Activated CD4-positive, CD25-positive, alpha-beta regulatory T cell (primary cell): ENCODE results near the gene ERGIC3.
A peak's percentile ranks its signal among the peaks of the same experiment; 100 is the strongest.
"Not testable (repeated sequence)": the region's sequence is repeated elsewhere in the genome, so short reads cannot be mapped to it uniquely, and the experiment has no call there.

Experiments
- DNase-seq, 4 experiments: peaks; one replicate each; lab custom pipeline; 2025; lab: John Stamatoyannopoulos, UW

Gene ERGIC3

DNA sequence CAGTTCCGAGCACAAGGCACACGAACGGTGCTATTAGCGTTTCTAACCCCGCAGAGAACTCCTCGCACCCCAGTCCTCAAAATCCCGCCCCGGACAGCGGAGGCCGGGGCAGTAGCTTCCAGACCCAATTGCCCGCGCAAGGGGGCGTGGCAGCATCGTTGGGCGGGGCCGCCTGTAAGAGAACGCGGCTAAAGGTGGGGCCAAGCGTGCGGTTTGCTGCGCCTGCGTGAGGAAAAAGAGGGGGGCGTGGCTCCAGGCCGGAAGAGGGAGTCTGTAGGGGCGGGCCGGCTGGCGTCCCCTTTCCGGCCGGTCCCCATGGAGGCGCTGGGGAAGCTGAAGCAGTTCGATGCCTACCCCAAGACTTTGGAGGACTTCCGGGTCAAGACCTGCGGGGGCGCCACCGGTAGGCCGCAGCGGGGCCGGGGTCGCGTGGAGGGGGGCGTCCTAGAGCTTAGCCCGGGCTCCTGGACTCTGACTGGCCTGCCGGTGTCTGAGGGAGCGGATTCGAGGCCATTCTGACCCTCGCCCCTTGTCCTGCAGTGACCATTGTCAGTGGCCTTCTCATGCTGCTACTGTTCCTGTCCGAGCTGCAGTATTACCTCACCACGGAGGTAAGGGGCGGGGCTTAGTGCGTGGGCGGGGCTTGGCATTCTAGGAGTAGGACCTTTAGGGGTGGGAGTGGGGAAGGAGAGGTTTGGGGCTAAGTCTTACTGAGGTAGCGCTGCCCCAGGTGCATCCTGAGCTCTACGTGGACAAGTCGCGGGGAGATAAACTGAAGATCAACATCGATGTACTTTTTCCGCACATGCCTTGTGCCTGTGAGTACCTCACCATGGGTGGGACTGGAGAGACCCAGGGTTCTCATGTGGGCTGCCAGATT lies at the start of gene ERGIC3:
Gene ERGIC3 (plus strand): TSS at position 296 of the 880 bp plus-strand sequence. CDS start 20 bp downstream, at position 316.
- peak; percentile 91 to 95 (median 94) for DNase-seq

DNA sequence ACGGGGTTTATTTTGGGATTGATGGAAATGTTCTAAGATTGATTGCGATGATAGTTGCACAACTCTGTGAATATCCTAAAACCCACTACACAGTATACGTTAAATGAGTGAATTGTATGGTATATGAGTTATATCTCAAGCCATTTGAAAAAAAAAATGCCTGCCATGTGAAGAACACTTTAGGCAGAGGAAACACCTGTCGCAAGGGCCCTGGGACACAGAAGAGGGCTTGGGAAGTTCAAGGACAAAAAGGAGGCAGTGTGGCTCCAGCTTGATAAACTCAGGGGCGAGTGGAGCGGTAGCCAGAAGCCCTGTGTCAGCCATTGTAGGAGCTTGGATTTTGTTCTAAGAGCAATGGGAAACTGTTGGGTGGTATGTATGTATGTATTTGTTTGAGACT lies 49.5 kb upstream of the ERGIC3 start:
- DNase-seq = no peak

DNA sequence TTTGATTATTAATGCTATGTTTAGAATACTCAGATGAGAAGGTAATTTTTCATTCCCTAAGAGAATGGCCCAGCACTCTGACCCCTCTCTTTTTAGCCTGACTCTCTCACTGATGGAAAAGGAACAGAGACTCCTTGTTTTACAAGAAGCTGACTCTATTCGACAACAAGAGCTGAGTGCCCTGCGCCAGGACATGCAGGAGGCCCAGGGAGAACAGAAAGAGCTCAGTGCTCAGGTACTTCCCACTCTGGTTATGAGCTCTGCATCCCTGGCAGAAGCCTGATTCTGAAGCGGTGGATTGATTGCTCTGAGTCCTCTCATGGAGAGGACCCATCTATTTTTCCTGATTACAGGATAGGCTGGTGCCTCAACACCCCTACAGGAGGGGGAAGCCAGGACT lies 45.4 kb upstream of the ERGIC3 start:
- DNase-seq = no peak

DNA sequence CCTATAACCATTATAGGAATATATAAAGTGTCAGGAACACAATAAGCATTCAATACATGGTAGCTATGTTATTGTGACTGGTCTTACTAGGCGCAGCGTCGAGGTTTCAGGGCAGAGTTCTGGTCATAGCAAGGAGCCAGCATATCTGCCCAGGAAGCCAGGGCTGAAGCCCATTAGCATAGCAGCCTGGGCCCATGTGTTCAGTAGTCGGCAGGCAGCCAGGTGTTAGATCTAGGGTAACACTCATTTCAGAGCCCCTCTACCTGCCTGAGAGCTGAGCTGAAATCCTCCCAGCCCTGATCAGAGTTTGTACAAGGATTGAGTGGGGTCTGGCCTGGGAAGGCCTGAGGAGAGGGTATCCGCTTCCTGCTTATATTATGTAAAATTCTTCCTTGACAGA lies 44.6 kb upstream of the ERGIC3 start:
- DNase-seq = no peak

DNA sequence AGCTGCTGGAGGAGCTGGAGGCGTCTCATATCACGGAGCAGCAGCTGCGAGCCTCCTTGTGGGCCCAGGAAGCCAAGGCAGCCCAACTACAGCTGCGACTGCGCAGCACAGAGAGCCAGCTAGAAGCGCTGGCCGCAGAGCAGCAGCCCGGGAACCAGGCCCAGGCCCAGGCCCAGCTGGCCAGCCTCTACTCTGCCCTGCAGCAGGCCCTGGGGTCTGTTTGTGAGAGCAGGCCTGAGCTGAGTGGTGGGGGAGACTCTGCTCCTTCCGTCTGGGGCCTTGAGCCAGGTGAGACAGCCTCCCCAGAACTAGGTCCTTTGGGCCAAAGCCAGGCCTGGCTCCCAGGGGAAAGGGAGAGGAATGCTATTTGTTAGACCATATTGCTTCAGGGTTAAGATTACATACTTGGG lies 44.1 kb upstream of the ERGIC3 start:
- no peak for DNase-seq

DNA sequence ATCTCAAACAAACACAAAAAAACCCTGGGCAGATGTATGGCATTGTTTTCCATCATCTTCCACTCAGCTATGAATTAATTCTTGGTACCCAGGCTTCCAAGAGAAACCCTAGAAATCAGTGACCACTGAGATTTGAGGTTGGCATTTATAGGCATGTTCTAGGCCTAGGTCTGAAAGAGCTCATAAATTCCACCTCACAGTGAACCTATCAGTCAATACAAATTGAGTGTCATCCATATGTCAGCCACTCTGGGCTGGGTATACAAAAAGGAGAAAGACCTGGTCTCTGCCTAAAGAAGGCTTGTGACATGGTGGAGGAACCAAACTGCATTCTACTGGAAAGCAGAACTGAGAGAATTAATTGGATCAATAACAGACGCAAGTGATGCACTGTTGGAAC lies 42.6 kb upstream of the ERGIC3 start:
- DNase-seq = no peak

DNA sequence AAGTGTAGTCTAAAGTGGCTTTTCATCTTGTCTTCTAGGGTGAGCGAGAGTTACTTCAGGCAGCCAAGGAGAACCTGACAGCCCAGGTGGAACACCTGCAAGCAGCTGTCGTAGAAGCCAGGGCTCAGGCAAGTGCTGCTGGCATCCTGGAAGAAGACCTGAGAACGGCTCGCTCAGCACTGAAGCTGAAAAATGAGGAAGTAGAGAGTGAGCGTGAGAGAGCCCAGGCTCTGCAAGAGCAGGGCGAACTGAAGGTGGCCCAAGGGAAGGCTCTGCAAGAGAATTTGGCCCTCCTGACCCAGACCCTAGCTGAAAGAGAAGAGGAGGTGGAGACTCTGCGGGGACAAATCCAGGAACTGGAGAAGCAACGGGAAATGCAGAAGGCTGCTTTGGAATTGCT lies 39.5 kb upstream of the ERGIC3 start:
- no peak for DNase-seq

DNA sequence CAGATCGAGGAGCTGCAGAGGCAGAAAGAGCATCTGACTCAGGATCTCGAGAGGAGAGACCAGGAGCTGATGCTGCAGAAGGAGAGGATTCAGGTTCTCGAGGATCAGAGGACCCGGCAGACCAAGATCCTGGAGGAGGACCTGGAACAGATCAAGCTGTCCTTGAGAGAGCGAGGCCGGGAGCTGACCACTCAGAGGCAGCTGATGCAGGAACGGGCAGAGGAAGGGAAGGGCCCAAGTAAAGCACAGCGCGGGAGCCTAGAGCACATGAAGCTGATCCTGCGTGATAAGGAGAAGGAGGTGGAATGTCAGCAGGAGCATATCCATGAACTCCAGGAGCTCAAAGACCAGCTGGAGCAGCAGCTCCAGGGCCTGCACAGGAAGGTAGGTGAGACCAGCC lies 38.6 kb upstream of the ERGIC3 start:
- DNase-seq = no peak

DNA sequence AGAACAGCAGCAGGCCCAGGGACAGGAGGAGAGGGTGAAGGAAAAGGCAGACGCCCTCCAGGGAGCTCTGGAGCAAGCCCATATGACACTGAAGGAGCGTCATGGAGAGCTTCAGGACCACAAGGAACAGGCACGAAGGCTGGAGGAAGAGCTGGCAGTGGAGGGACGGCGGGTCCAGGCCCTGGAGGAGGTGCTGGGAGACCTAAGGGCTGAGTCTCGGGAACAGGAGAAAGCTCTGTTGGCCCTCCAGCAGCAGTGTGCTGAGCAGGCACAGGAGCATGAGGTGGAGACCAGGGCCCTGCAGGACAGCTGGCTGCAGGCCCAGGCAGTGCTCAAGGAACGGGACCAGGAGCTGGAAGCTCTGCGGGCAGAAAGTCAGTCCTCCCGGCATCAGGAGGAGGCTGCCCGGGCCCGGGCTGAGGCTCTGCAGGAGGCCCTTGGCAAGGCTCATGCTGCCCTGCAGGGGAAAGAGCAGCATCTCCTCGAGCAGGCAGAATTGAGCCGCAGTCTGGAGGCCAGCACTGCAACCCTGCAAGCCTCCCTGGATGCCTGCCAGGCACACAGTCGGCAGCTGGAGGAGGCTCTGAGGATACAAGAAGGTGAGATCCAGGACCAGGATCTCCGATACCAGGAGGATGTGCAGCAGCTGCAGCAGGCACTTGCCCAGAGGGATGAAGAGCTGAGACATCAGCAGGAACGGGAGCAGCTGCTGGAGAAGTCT lies 37.9 kb upstream of the ERGIC3 start:
- no peak for DNase-seq

DNA sequence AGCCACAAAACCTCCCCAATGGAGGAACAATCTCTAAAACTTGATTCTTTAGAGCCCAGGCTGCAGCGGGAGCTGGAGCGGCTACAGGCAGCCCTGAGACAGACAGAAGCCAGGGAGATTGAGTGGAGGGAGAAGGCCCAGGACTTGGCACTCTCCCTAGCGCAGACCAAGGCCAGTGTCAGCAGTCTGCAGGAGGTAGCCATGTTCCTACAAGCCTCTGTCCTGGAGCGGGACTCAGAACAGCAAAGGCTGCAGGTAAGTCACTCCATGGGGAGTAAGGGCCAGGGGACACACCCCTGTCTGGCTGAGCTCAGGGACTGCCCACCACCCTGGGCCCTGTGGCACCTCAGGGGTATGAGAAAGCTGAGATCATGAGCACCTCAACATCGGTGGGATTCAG lies 37.1 kb upstream of the ERGIC3 start:
- no peak for DNase-seq

DNA sequence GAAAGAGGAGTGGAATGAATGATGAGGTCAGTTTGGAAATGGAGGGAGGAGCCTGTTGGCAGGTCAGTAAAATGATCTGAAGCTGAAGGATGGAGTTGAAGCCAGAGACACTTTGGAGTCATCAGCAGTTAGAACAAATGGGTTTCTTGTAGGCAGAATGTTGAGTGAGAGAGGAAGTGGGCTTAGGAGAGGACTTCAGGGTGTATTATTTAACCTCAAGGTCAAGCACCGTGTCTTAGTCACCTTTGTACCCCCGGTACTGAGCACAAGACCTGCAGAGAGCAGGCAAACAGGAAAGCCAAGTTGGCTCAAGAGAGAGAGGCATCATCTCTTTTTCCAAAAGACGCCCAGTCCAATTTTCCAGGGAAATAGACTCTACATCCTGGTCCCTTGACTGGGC lies 35.7 kb upstream of the ERGIC3 start:
- no peak for DNase-seq

DNA sequence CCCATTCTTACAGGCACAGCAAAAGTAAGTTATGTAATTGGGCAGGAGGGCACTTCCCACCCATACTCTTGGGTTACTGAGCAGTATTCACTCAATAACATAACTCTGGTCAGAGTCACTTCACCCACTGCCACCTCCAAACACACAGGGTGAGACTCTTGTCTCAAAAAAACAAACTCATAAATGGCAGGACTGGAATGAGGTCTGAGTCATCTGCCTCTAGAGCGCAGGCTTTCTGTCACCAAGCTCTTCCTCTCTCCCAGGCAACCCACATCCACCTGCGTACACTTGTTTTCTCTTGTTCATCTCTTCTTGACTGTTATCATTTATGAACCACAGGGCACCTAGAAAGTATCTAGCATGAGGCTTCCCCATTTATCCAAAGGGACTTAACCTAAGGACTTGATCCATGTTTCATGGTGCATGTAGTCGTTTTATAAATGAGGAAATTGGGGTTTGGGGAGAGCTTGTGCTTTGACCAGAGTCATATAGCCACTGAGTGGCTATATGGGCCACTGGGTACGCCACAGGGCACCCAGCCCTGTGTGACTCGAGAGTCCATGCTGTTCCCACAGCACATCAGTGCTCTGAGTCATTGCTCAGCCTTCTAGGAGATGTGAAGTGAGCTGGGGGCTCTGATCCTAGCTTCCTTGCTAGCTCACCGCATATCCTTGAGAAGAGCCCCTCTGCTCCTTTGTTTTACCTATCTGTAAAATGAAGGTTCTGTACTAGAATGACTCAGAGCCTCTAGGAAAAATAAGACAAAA lies 34.8 kb upstream of the ERGIC3 start:
- DNase-seq = no peak

DNA sequence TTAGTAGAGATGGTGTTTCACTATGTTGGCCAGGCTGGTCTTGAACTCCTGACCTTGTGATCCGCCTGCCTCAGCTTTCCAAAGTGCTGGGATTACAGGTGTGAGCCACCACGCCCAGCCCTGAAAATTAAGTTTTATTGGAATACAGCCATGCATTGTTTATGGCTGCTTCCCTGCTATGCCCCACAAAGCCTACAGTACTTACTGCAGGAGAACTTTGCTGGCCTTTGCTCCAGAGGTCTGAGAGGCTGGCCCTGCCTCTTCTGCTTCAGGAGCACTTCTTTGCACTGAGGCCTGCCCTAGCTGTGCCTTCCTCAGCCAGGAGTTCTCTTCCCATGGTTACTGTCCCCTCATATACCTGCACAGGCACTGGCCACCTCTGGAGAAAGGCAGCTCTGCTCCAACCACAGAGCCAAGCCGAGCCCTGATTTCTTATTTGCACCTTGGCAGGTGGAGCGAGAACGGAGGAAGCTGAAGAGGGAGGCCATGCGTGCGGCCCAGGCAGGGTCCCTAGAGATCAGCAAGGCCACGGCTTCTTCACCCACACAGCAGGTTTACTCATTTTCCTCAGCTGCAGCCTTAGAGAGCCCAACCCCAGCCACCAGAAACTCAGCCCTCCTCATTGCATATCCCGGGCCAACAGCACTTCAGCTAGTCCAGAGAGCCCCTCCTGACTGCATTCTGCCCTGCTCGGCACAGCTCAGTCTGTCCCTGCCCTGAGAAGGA lies 33.2 kb upstream of the ERGIC3 start:
- no peak for DNase-seq

DNA sequence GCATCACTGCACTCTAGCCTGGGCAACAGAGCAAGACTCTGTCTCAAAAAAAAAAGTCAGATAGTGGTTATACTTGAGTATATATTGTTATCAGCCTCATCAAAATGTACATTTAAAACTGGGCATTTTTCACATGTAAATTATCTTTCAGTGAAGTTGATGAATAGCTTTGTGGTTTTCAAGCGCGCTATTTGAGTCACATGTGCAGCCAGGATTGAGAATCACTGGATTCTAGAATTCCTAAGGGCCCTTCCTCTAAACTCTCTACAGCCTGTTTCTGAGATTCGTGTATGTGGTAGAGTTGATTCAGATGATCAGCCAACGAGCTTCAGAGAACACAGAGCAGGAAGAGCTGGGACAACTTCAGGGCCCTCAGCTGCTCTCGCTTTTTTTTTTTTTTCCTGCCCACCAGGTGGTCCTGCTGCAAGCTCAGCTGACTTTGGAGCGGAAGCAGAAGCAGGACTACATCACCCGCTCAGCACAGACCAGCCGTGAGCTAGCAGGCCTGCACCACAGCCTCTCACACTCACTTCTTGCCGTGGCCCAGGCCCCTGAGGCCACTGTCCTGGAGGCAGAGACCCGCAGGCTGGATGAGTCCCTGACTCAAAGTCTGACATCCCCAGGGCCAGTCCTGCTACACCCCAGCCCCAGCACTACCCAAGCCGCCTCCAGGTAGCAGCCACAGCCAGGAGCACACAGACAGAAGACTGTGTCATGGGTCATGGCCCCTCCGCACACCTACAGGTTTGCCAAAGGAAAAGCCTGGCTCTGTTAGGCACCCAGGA lies 30.7 kb upstream of the ERGIC3 start:
- DNase-seq = no peak

DNA sequence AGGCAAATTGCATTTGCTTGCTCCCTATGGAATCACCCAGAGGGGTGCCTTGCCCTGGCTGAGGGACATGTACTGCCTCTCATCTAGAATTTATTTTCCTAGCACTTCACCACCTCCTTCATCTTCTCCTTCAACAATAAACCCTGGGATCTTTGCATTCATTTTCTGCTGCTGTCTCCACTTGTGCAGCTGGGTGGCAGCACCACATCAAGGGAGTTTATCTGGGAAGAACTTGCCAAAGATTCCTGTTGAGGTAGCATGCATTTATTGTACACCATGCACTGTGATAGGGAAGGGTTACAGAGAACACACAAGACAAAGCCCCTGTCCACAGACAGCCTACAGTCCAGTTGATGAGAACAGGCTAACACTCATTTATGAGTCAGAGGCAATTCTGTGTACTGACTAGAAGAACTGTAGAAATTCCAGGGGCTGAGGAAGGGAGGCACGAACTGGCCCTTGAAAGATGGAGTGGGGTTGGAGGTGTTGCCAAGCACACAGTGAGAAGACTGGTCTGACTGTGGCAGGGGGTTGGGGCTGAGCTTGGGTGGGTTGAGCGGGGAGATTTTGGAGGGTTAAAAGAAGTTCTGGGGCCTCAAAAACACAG lies 30.0 kb upstream of the ERGIC3 start:
- no peak for DNase-seq

DNA sequence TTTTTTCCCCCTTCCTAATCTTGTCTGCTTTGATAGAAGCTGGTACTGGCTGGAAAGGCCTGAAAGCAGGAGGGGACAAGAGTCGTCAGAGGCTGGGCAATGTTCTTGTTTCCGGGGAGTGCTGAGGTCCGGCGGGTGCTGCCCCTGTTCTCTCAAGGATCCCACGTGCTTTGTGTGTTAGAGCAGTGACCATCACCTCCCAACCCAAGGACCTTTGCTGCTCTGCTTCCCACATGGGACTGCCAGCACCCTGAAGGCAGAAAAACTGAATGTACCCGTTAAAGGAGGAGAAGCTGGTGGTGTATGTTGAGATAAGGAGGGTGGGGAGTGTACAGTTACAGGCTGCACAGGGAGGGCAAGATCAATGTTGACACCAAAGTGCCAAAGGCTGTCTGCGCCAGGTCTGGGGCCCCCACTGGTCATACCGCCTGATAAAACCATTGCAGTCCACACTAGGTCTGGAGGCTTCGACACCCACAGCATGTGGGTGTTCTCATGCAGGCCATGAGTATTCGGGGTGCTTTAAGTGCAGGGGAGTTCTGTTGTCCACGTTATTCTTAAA lies 27.4 kb upstream of the ERGIC3 start:
- no peak for DNase-seq

DNA sequence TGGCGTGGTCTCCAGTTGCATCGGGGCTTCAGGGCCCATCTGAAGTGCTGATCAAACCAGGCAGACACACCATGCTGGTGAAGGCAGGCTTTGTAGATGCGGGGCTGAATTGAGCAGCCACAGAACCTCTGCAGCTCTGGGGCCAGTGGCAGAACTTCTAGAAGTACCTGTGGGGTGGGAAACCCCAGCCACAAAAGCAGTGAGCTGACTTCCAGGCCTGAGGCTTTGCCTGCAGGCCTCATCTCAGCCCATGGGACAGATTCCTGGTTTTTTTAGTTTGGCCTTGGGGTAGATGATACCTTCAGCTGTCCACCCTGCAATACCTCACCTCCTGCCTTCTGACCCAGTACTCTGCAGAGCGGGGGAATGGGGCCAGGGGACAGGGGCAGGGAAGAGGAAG lies 26.5 kb upstream of the ERGIC3 start:
- no peak for DNase-seq

DNA sequence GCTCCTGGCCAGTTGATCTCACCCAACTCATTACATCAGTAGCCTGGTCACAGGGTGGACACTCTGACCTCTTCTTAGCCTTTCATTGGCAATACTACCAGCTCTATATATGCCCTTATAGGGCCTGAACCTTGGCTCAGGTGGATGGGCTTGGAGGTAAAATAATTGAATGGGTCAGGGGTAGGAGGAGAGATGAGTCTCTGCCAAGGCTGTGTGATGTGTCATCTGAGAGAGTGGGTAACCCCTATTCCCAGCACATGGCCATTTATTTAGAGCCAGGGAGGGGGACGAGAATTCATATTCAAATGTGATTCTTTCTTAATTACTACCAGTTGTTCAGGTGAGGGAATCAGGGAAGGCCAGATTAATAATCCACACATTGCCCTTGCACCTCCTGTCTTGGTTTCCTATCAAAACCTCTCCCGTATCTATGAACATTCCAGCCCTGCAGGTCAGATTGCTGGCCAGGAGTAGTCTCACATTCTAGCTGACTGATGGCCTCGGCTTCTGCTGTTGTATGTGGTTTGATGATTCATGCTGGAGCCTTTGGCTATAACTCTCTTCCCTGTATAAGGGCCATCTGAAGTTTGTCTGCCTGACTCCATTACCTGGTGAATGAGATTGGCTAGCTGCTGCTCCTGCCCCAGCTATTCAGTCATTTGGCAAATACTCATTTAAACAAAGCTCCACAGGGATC lies 25.8 kb upstream of the ERGIC3 start:
- no peak for DNase-seq

DNA sequence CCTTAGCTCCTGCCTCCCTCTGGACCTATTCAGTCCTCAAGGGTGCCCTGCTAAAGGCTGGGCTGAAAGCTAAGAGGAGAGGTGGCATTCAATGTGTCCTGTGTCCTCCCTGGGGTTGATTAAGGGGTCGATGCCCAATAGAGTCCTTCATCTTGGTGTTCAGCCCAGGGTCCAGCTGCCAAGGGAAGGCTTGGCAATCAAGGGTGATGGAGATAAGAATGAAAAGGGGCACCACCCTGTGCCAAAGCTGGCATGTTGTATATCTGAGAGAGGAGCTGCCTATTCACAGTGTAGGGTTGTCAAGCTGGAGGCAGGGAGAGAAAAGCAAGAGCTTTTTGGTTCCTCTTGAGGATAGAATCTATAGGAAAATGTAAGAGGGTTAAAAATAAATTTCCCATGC lies 24.8 kb upstream of the ERGIC3 start:
- DNase-seq = no peak

DNA sequence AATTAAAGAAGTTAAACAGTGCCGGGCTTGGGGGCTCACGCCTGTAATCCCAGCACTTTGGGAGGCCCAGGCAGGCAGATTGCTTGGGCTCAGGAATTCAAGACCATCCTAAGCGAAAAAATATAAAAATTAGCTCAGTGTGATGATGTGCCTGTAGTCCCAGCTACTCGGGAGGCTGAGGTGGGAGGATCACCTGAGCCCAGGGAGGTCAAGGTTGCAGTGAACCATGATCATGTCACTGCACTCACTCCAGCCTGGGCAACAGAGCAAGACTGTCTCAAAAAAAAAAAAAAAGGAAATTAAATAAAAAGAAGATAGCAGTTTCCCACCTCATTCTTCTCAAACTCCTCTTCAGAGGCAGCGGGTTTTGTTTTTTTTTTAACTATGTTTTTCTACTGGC lies 24.1 kb upstream of the ERGIC3 start:
- DNase-seq = not testable (repeated sequence)
